ENCODE data around the gene RBMY1B.

GRCh38 chrY:21482967-21483366 lies 28.2 kb upstream of the RBMY1B start:
- TF ChIP-seq CTCF (IDR thresholded peaks at IDR 0.05) (no peak), EZH2 (IDR thresholded peaks at IDR 0.05; ENCODE audit: borderline replicate concordance, insufficient read depth, low read depth, low read length, poor library complexity, severe bottlenecking) (no peak)

Measured in B cell (primary cell).